22Rv1 (cell line): ENCODE measurements around the gene FAM120A.

Source experiments
- ZFX ChIP-seq: fragments of 450-650 bp; IDR thresholded peaks from 2 replicates; pipeline ENCODE4 v1.6.1; 2017; ENCODE audit warnings: antibody characterized with exemption, borderline replicate concordance
- TF ChIP-seq, protein P1 (sequence below): fragments of 450-650 bp; IDR thresholded peaks from 2 replicates; pipeline ENCODE4 v1.5.1; 2017; ENCODE audit warnings: mild to moderate bottlenecking

DNA sequence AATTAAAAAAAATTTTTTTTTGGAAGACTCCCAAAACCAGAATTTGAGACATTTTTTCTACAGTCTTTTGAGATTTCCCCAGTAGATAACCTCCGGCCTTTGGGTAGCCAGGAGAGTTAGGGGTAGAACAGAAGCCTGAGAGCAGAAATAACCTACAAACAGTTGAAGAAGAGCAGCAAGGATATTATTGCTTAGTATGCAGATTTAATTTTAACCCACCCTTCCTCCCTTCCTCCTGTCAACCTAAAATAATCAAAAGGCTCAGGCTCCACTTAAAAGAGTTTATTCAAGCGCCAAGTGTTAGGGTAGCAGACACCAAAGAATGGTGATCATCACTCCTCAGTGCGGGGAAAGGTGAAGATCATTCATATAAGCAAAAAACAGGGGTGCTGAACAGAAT, 17.4 kb upstream of the FAM120A start:
- TF ChIP-seq, protein P1, sequence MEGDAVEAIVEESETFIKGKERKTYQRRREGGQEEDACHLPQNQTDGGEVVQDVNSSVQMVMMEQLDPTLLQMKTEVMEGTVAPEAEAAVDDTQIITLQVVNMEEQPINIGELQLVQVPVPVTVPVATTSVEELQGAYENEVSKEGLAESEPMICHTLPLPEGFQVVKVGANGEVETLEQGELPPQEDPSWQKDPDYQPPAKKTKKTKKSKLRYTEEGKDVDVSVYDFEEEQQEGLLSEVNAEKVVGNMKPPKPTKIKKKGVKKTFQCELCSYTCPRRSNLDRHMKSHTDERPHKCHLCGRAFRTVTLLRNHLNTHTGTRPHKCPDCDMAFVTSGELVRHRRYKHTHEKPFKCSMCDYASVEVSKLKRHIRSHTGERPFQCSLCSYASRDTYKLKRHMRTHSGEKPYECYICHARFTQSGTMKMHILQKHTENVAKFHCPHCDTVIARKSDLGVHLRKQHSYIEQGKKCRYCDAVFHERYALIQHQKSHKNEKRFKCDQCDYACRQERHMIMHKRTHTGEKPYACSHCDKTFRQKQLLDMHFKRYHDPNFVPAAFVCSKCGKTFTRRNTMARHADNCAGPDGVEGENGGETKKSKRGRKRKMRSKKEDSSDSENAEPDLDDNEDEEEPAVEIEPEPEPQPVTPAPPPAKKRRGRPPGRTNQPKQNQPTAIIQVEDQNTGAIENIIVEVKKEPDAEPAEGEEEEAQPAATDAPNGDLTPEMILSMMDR, result no peak
- no peak for TF ChIP-seq ZFX
